Left ventricle myocardium inferior (tissue), 1 donor: ENCODE measurements around the gene ABCA2. TPM values are rescaled to one million over a fixed set of nuclear protein-coding genes. Genes with fewer than 3 reads are reported as not detected.

ENCODE experiments used
- DNase-seq: peaks from one replicate; pipeline ENCODE4 v3.0.0-alpha.2; 2020
- H3K27ac ChIP-seq: fragments of 200-600 bp; replicated peaks from 2 replicates; pipeline ENCODE4 v1.8.0; 2021
- H3K27me3 ChIP-seq: fragments of 200-600 bp; 2 replicates; pipeline ENCODE4 v1.8.0; 2021; ENCODE audit warnings: low read depth
- H3K36me3 ChIP-seq: fragments of 200-600 bp; 2 replicates; pipeline ENCODE4 v1.8.0; 2021
- H3K4me1 ChIP-seq: fragments of 200-600 bp; 2 replicates; pipeline ENCODE4 v1.8.0; 2021
- H3K4me3 ChIP-seq: fragments of 200-600 bp; 2 replicates; pipeline ENCODE4 v1.8.0; 2021; ENCODE audit warnings: mild to moderate bottlenecking, moderate library complexity
- H3K9me3 ChIP-seq: fragments of 200-600 bp; replicated peaks from 2 replicates; pipeline ENCODE4 v1.8.0; 2021
- CTCF ChIP-seq: fragments of 200-600 bp; IDR thresholded peaks from 2 replicates; pipeline ENCODE4 v1.8.0; 2021; ENCODE audit warnings: antibody characterized with exemption, mild to moderate bottlenecking, borderline replicate concordance
- intact Hi-C: fragments of 100-400 bp; cut with micrococcal nuclease; formaldehyde crosslinking; loops from one replicate; pipeline ENCODE4 v1.11.0; 2022
- total RNA-seq: library from RNA; stranded (reverse); fragmentation: NEBNext Ultra II Directional; extraction: Animal tissue kit (Norgen Biotek cat#: 25700); gene quantifications from one replicate; pipeline ENCODE4 v1.2.1, GENCODE V29; 2021
- donor health status: DM: no; HTN: yes; CAD: no; lungs with severe emphysema.

Gene ABCA2
- total RNA-seq, 1 donor from 2014 or later = 29.9 TPM

- TF ChIP-seq CTCF = no peak
- DNase-seq = no peak
- Histone ChIP-seq H3K36me3 (peaks cover 39% of the 10 kb centered on the region), H3K4me1 (peaks cover 51% of the 10 kb centered on the region), H3K27ac (peak overlapping the region; percentile 93), H3K4me3 (no peak overlapping the region), H3K9me3 (no peaks in the 10 kb centered on the region), H3K27me3 (no peaks in the 10 kb centered on the region)
- intact Hi-C loops = no loop called here
Measured at GRCh38 chr9:137040568-137040967, 12.5 kb upstream of the ABCA2 start.

GRCh38 chr9:137039611-137040366 lies 11.8 kb upstream of the ABCA2 start:
- DNase-seq = no peak
- Histone ChIP-seq H3K4me1 (peaks cover 52% of the 10 kb centered on the region), H3K4me3 (no peak overlapping the region), H3K27ac (no peak overlapping the region), H3K9me3 (no peaks in the 10 kb centered on the region), H3K27me3 (no peaks in the 10 kb centered on the region), H3K36me3 (peaks cover 39% of the 10 kb centered on the region)
- intact Hi-C loops = loop anchor here (5.0 kb wide), 1 partner anchor 252 kb away; no protein-coding TSS in a partner anchor
- TF ChIP-seq CTCF = no peak

- no peaks in the 10 kb centered on the region for H3K27me3 ChIP-seq
- no peak for DNase-seq
- peaks cover 49% of the 10 kb centered on the region for H3K4me1 ChIP-seq
- peaks cover 39% of the 10 kb centered on the region for H3K36me3 ChIP-seq
- no peak for TF ChIP-seq CTCF
- intact Hi-C loops = loop anchor here (5.0 kb wide), 1 partner anchor 252 kb away; no protein-coding TSS in a partner anchor
- no peak overlapping the region for H3K27ac ChIP-seq
- H3K9me3 ChIP-seq = no peaks in the 10 kb centered on the region
- H3K4me3 ChIP-seq = no peak overlapping the region
Measured at GRCh38 chr9:137038916-137039315, 10.9 kb upstream of the ABCA2 start.

- Histone ChIP-seq H3K4me3 (no peak overlapping the region), H3K9me3 (no peaks in the 10 kb centered on the region), H3K27ac (no peak overlapping the region), H3K36me3 (peaks cover 39% of the 10 kb centered on the region), H3K27me3 (no peaks in the 10 kb centered on the region), H3K4me1 (peaks cover 37% of the 10 kb centered on the region)
- no peak for TF ChIP-seq CTCF
- no peak for DNase-seq
- intact Hi-C loops = loop anchor here (5.0 kb wide), 1 partner anchor 250 kb away; no protein-coding TSS in a partner anchor
Measured at GRCh38 chr9:137037483-137037882, 9.4 kb upstream of the ABCA2 start.

GRCh38 chr9:137037035-137037434 lies 9.0 kb upstream of the ABCA2 start:
- no peak for DNase-seq
- no peak overlapping the region for H3K4me3 ChIP-seq
- no peaks in the 10 kb centered on the region for H3K9me3 ChIP-seq
- no peak for TF ChIP-seq CTCF
- H3K27me3 ChIP-seq = no peaks in the 10 kb centered on the region
- intact Hi-C loops = loop anchor here (5.0 kb wide), 1 partner anchor 250 kb away; no protein-coding TSS in a partner anchor
- H3K36me3 ChIP-seq = peaks cover 38% of the 10 kb centered on the region
- H3K4me1 ChIP-seq = peaks cover 33% of the 10 kb centered on the region
- no peak overlapping the region for H3K27ac ChIP-seq
